HCT116 (cell line): ENCODE measurements around the gene KRT79. TPM values are rescaled to one million over a fixed set of nuclear protein-coding genes. Genes with fewer than 3 reads are reported as not detected.

Source experiments
- ATAC-seq: fragments of 200-7000 bp; cut with Tn5 transposase; 2 replicates; pipeline ENCODE4 v1.9.1; 2020; ENCODE audit warnings: mild to moderate bottlenecking, moderate library complexity
- BruUV-seq: library from RNA; stranded (reverse); fragments of 400-500 nt; replicated peaks from 2 replicates; lab custom pipeline; 2021; lab: Mats Ljungman, UMichigan
- CTCF ChIA-PET: fragments of 300-600 bp; sonication (Branson Sonifier 250); formaldehyde crosslinking; loops from one replicate; lab custom pipeline; 2021; ENCODE audit warnings: antibody characterized with exemption; lab: Charles Lee
- POLR2A ChIA-PET: fragments of 300-600, 350-600 bp; sonication (Branson Sonifier 250); formaldehyde crosslinking; loops from one replicate; lab custom pipeline; 2021; ENCODE audit warnings: antibody characterized with exemption; lab: Charles Lee
- RAD21 ChIA-PET, 2 experiments: fragments of 300-600 bp; sonication (Branson Sonifier 250); formaldehyde crosslinking; loops; one replicate each; lab custom pipeline; 2023; ENCODE audit warnings: low total read pairs in 2 of 2; ENCODE audit not compliant: uncharacterized antibody in 2 of 2, unreplicated experiment in 2 of 2, low non-redundant PET in 1 of 2; lab: Charles Lee
- DNase-seq: peaks from one replicate; pipeline ENCODE4 v3.0.0-alpha.2; 2010; ENCODE audit warnings: low read depth, low spot score
- H2AFZ ChIP-seq: fragments of 200-600 bp; shearing (Covaris generic), sonication (generic); 2 replicates; pipeline ENCODE4 v1.6.1; 2017; ENCODE audit warnings: low read depth, mixed run types, mixed read lengths, antibody characterized with exemption, low read length; ENCODE audit not compliant: poor library complexity, severe bottlenecking
- H3K27ac ChIP-seq: 2 replicates; pipeline ENCODE4 v1.5.1; 2012; ENCODE audit warnings: low read depth, low read length
- H3K27me3 ChIP-seq: fragments of 200-600 bp; sonication (generic); 2 replicates; pipeline ENCODE4 v1.6.1; 2016; ENCODE audit warnings: mixed run types, low read length, mixed read lengths; ENCODE audit not compliant: insufficient read depth
- H3K36me3 ChIP-seq, 2 experiments: fragments of 200-500 bp in 1 of 2; fragments of 200-600 bp in 1 of 2; sonication (Bioruptor generic) in 1 of 2; sonication (generic) in 1 of 2; 2 replicates each; pipeline versions ENCODE4 v1.5.1 to v1.6.1; 2014 to 2016; ENCODE audit warnings: low read length in 2 of 2, inconsistent platforms in 1 of 2, mixed read lengths in 1 of 2, mixed run types in 1 of 2; ENCODE audit not compliant: insufficient read depth in 2 of 2, control insufficient read depth in 1 of 2
- H3K4me1 ChIP-seq, 2 experiments: fragments of 200-600 bp in 1 of 2; sonication (generic) in 1 of 2; 2 replicates each; pipeline versions ENCODE4 v1.5.1 to v1.6.1; 2012 to 2017; ENCODE audit warnings: low read length in 2 of 2, inconsistent platforms in 1 of 2, mild to moderate bottlenecking in 1 of 2, mixed read lengths in 1 of 2, mixed run types in 1 of 2, moderate library complexity in 1 of 2; ENCODE audit not compliant: insufficient read depth in 2 of 2, control insufficient read depth in 1 of 2
- H3K4me2 ChIP-seq: fragments of 200-600 bp; sonication (generic); 2 replicates; pipeline ENCODE4 v1.6.1; 2017; ENCODE audit warnings: mixed run types, low read length, mixed read lengths
- H3K4me3 ChIP-seq, 2 experiments: fragments of 200-600 bp in 1 of 2; sonication (generic) in 1 of 2; replicated peaks in 1 of 2; 2 replicates each; pipeline ENCODE4 v1.5.1; 2011 to 2016; ENCODE audit warnings: low read length in 2 of 2, control low read depth in 1 of 2, low read depth in 1 of 2, mild to moderate bottlenecking in 1 of 2, mixed read lengths in 1 of 2, mixed run types in 1 of 2
- H3K79me2 ChIP-seq: fragments of 200-600 bp; sonication (generic); 2 replicates; pipeline ENCODE4 v1.6.1; 2017; ENCODE audit warnings: mild to moderate bottlenecking, mixed run types, low read length, moderate library complexity, mixed read lengths; ENCODE audit not compliant: insufficient read depth
- H3K9ac ChIP-seq: fragments of 200-600 bp; sonication (generic); 2 replicates; pipeline ENCODE4 v1.6.1; 2016; ENCODE audit warnings: low read length, mixed read lengths
- H3K9me2 ChIP-seq: fragments of 200-600 bp; sonication (generic), shearing (Covaris generic); 2 replicates; pipeline ENCODE4 v1.6.1; 2017; ENCODE audit warnings: mixed run types, mild to moderate bottlenecking, moderate library complexity; ENCODE audit not compliant: insufficient read depth
- H3K9me3 ChIP-seq, 2 experiments: fragments of 200-500 bp in 1 of 2; fragments of 200-600 bp in 1 of 2; sonication (Bioruptor generic) in 1 of 2; sonication (generic) in 1 of 2; 2 replicates each; pipeline ENCODE4 v1.6.1; 2014 to 2017; ENCODE audit warnings: low read length in 2 of 2, mixed read lengths in 2 of 2, inconsistent platforms in 1 of 2, low read depth in 1 of 2, mild to moderate bottlenecking in 1 of 2, mixed run types in 1 of 2, moderate library complexity in 1 of 2; ENCODE audit not compliant: control insufficient read depth in 1 of 2, insufficient read depth in 1 of 2
- H4K20me1 ChIP-seq: fragments of 200-600 bp; sonication (generic), shearing (Covaris generic); 2 replicates; pipeline ENCODE4 v1.6.1; 2017; ENCODE audit warnings: mixed run types, mild to moderate bottlenecking, moderate library complexity; ENCODE audit not compliant: insufficient read depth
- CBX3 ChIP-seq: IDR thresholded peaks from 2 replicates; pipeline ENCODE4 v1.6.1; 2012; ENCODE audit warnings: low read depth
- EGR1 ChIP-seq: IDR thresholded peaks from 2 replicates; pipeline ENCODE4 v1.6.1; 2012; ENCODE audit warnings: low read depth
- EZH2phosphoT487 ChIP-seq: fragments of 200-600 bp; IDR thresholded peaks from 2 replicates; pipeline ENCODE4 v1.6.1; 2018; ENCODE audit warnings: antibody characterized with exemption, borderline replicate concordance
- FOSL1 ChIP-seq: IDR thresholded peaks from 2 replicates; pipeline ENCODE4 v1.6.1; 2012; ENCODE audit warnings: low read depth
- SRF ChIP-seq: IDR thresholded peaks from 2 replicates; pipeline ENCODE4 v1.6.1; 2012; ENCODE audit warnings: low read depth
- YY1 ChIP-seq: IDR thresholded peaks from 2 replicates; pipeline ENCODE4 v1.6.1; 2011; ENCODE audit warnings: low read length, low read depth, moderate library complexity, mild to moderate bottlenecking; ENCODE audit not compliant: insufficient replicate concordance; ENCODE audit errors: extremely low read depth
- intact Hi-C: fragments of 100-400 bp; cut with micrococcal nuclease; formaldehyde crosslinking; loops from 2 replicates; pipeline ENCODE4 v1.10.0; 2022
- total RNA-seq: library from RNA; stranded (reverse); gene quantifications from one replicate; pipeline ENCODE4 v1.2.1, GENCODE V29; 2021; ENCODE audit not compliant: unreplicated experiment
- TF ChIP-seq, protein P1 (sequence below): IDR thresholded peaks from 2 replicates; pipeline ENCODE4 v1.6.1; 2011; ENCODE audit warnings: mild to moderate bottlenecking, low read length, moderate library complexity; ENCODE audit not compliant: insufficient replicate concordance; ENCODE audit errors: extremely low read depth
- TF ChIP-seq, protein P2 (sequence below), 3 experiments: fragments of 200-600 bp in 1 of 3; sonication (generic) in 1 of 3; IDR thresholded peaks in 2 of 3; conservative IDR thresholded peaks in 1 of 3; 2 replicates each; pipeline ENCODE4 v1.5.1; 2012 to 2017; ENCODE audit warnings: low read depth in 2 of 3, low read length in 2 of 3, antibody characterized with exemption in 1 of 3, borderline replicate concordance in 1 of 3, control low read depth in 1 of 3, mild to moderate bottlenecking in 1 of 3, mixed read lengths in 1 of 3, mixed run types in 1 of 3, moderate library complexity in 1 of 3; ENCODE audit not compliant: insufficient read depth in 1 of 3

The KRT79 gene
- total RNA-seq, 1 experiment from 2014 or later, result not detected

- Histone ChIP-seq H3K9me3 (no peaks in the 10 kb centered on the region), H2AFZ (no peak overlapping the region), H3K4me1 (no peaks in the 10 kb centered on the region), H3K27me3 (peaks cover 41% of the 10 kb centered on the region; the same call in 1 of the 2 replicates), H3K27ac (no peak overlapping the region), H4K20me1 (no peaks in the 10 kb centered on the region), H3K36me3 (no peaks in the 10 kb centered on the region), H3K4me2 (no peak overlapping the region), H3K9ac (no peak overlapping the region), H3K9me2 (no peaks in the 10 kb centered on the region), H3K79me2 (no peaks in the 10 kb centered on the region), H3K4me3 (no peak overlapping the region)
- no peak for TF ChIP-seq YY1
- TF ChIP-seq EGR1, result no peak
- no peak for TF ChIP-seq EZH2phosphoT487
- TF ChIP-seq SRF, result no peak
- TF ChIP-seq, protein P1, sequence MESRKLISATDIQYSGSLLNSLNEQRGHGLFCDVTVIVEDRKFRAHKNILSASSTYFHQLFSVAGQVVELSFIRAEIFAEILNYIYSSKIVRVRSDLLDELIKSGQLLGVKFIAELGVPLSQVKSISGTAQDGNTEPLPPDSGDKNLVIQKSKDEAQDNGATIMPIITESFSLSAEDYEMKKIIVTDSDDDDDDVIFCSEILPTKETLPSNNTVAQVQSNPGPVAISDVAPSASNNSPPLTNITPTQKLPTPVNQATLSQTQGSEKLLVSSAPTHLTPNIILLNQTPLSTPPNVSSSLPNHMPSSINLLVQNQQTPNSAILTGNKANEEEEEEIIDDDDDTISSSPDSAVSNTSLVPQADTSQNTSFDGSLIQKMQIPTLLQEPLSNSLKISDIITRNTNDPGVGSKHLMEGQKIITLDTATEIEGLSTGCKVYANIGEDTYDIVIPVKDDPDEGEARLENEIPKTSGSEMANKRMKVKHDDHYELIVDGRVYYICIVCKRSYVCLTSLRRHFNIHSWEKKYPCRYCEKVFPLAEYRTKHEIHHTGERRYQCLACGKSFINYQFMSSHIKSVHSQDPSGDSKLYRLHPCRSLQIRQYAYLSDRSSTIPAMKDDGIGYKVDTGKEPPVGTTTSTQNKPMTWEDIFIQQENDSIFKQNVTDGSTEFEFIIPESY, result no peak
- intact Hi-C loops, result no loop called here
- no TSS peak for BruUV-seq
- ChIA-PET CTCF (no interaction called here), RAD21 (no interaction called here), POLR2A (no interaction called here)
- no peak for DNase-seq
- ATAC-seq, result no peak
Observed at GRCh38 chr12:52776435-52776834, 57.7 kb downstream of the KRT79 start.

GRCh38 chr12:52774629-52775250 is 59.4 kb downstream of the KRT79 start:
- no peaks in the 10 kb centered on the region for H4K20me1 ChIP-seq
- H3K9me2 ChIP-seq, result no peaks in the 10 kb centered on the region
- no peak for TF ChIP-seq FOSL1
- TF ChIP-seq, protein P2, sequence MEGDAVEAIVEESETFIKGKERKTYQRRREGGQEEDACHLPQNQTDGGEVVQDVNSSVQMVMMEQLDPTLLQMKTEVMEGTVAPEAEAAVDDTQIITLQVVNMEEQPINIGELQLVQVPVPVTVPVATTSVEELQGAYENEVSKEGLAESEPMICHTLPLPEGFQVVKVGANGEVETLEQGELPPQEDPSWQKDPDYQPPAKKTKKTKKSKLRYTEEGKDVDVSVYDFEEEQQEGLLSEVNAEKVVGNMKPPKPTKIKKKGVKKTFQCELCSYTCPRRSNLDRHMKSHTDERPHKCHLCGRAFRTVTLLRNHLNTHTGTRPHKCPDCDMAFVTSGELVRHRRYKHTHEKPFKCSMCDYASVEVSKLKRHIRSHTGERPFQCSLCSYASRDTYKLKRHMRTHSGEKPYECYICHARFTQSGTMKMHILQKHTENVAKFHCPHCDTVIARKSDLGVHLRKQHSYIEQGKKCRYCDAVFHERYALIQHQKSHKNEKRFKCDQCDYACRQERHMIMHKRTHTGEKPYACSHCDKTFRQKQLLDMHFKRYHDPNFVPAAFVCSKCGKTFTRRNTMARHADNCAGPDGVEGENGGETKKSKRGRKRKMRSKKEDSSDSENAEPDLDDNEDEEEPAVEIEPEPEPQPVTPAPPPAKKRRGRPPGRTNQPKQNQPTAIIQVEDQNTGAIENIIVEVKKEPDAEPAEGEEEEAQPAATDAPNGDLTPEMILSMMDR (IDR thresholded peaks at IDR 0.05 in 2 of 3, conservative IDR thresholded peaks at IDR 0.05 in 1 of 3; ENCODE audit: borderline replicate concordance in 1 of 3, insufficient read depth in 1 of 3, low read depth in 2 of 3, low read length in 2 of 3), result no peak
- TF ChIP-seq CBX3, result no peak
- TF ChIP-seq, all 23 proteins: peak for 0
- Histone ChIP-seq H3K36me3 (no peaks in the 10 kb centered on the region), H3K4me3 (no peak overlapping the region), H3K27ac (no peak overlapping the region), H3K4me2 (no peak overlapping the region), H3K4me1 (no peaks in the 10 kb centered on the region), H3K79me2 (no peaks in the 10 kb centered on the region), H3K27me3 (peaks cover 26% of the 10 kb centered on the region; the same call in 1 of the 2 replicates), H2AFZ (no peak overlapping the region), H3K9me3 (no peaks in the 10 kb centered on the region), H3K9ac (no peak overlapping the region)
- intact Hi-C loops, result no loop called here
- ATAC-seq (no peak), DNase-seq (no peak)
- ChIA-PET POLR2A (no interaction called here), CTCF (no interaction called here), RAD21 (no interaction called here)
- no TSS peak for BruUV-seq
